ENCODE results near the gene PARD3B. TPM values are rescaled to one million over a fixed set of nuclear protein-coding genes. Genes with fewer than 3 reads are reported as not detected.

Gene PARD3B
- total RNA-seq, 2 donors from 2014 or later, result 15.0 to 17.8 TPM

- 94 to 100% methylated on average over 5 of the region's 5 CpGs for WGBS, 2 donors
- Histone ChIP-seq H3K27me3 (no peaks in the 10 kb centered on the region), H3K27ac (no peak overlapping the region), H3K9me3 (no peaks in the 10 kb centered on the region), H3K4me3 (no peak overlapping the region), H3K4me1 (no peaks in the 10 kb centered on the region), H3K36me3 (replicated peaks in 1 of 2; ENCODE audit: insufficient read depth in 1 of 2, low read depth in 2 of 2) (no peaks in the 10 kb centered on the region)
- no peak for TF ChIP-seq CTCF (IDR thresholded peaks at IDR 0.05)
- no peak for TF ChIP-seq POLR2A (IDR thresholded peaks at IDR 0.05)
- intact Hi-C loops (cut with DNase I), result no loop called here
- ATAC-seq (no peak), DNase-seq (no peak)
Measured at GRCh38 chr2:205556357-205556756, 1011.1 kb downstream of the PARD3B start.

GRCh38 chr2:205556841-205557539 is 1011.7 kb downstream of the PARD3B start:
- ATAC-seq (no peak), DNase-seq (no peak)
- H3K27ac ChIP-seq, result no peak overlapping the region
- no peaks in the 10 kb centered on the region for H3K4me1 ChIP-seq
- 88 to 93% methylated on average over 18 of the region's 18 CpGs for WGBS, 2 donors
- intact Hi-C loops (cut with DNase I), result no loop called here
- TF ChIP-seq CTCF (IDR thresholded peaks at IDR 0.05) (no peak), POLR2A (IDR thresholded peaks at IDR 0.05) (no peak)
- H3K9me3 ChIP-seq, result no peaks in the 10 kb centered on the region
- H3K27me3 ChIP-seq, result no peaks in the 10 kb centered on the region
- H3K36me3 ChIP-seq (replicated peaks in 1 of 2; ENCODE audit: insufficient read depth in 1 of 2, low read depth in 2 of 2), result no peaks in the 10 kb centered on the region
- no peak overlapping the region for H3K4me3 ChIP-seq

GRCh38 chr2:205557873-205558272 is 1012.6 kb downstream of the PARD3B start:
- H3K4me3 ChIP-seq, result no peak overlapping the region
- DNase-seq (no peak), ATAC-seq (no peak)
- 94 to 97% methylated on average over 3 to 4 of the region's 4 CpGs for WGBS, 2 donors
- no peak overlapping the region for H3K27ac ChIP-seq
- intact Hi-C loops (cut with DNase I), result no loop called here
- no peaks in the 10 kb centered on the region for H3K4me1 ChIP-seq
- no peaks in the 10 kb centered on the region for H3K27me3 ChIP-seq
- H3K36me3 ChIP-seq (replicated peaks in 1 of 2; ENCODE audit: insufficient read depth in 1 of 2, low read depth in 2 of 2), result no peaks in the 10 kb centered on the region
- no peak for TF ChIP-seq POLR2A (IDR thresholded peaks at IDR 0.05)
- no peak for TF ChIP-seq CTCF (IDR thresholded peaks at IDR 0.05)
- H3K9me3 ChIP-seq, result no peaks in the 10 kb centered on the region

GRCh38 chr2:205561441-205561840 is 1016.2 kb downstream of the PARD3B start:
- H3K4me1 ChIP-seq, result no peaks in the 10 kb centered on the region
- TF ChIP-seq POLR2A (IDR thresholded peaks at IDR 0.05) (no peak), CTCF (IDR thresholded peaks at IDR 0.05) (no peak)
- intact Hi-C loops (cut with DNase I), result no loop called here
- ATAC-seq, result no peak
- no peak overlapping the region for H3K4me3 ChIP-seq
- no peak for DNase-seq
- no peak overlapping the region for H3K27ac ChIP-seq
- H3K27me3 ChIP-seq, result no peaks in the 10 kb centered on the region
- H3K36me3 ChIP-seq (replicated peaks in 1 of 2; ENCODE audit: insufficient read depth in 1 of 2, low read depth in 2 of 2), result no peaks in the 10 kb centered on the region
- 85 to 95% methylated on average over 6 of the region's 6 CpGs for WGBS, 2 donors
- H3K9me3 ChIP-seq, result no peaks in the 10 kb centered on the region

GRCh38 chr2:205563646-205564045 is 1018.4 kb downstream of the PARD3B start:
- DNase-seq, result peak in 3 of 4 donors; percentile 19 to 43 (median 20)
- intact Hi-C loops (cut with DNase I), result no loop called here

More at GRCh38 chr2:205563646-205564045, 1018.4 kb downstream of the PARD3B start:
- Histone ChIP-seq H3K27ac (no peak overlapping the region), H3K9me3 (no peaks in the 10 kb centered on the region), H3K4me3 (no peak overlapping the region), H3K27me3 (no peaks in the 10 kb centered on the region), H3K36me3 (replicated peaks in 1 of 2; ENCODE audit: insufficient read depth in 1 of 2, low read depth in 2 of 2) (no peaks in the 10 kb centered on the region), H3K4me1 (no peaks in the 10 kb centered on the region)
- TF ChIP-seq CTCF (IDR thresholded peaks at IDR 0.05) (peak in 4 of 7 experiments; percentile 7 to 26 (median 18)), POLR2A (IDR thresholded peaks at IDR 0.05) (no peak)
- 49 to 55% methylated on average over 2 of the region's 2 CpGs for WGBS, 2 donors
- ATAC-seq, result no peak
